Measurements from ENCODE around the gene KCND3.
"Not testable (repeated sequence)": the region's sequence is repeated elsewhere in the genome, so short reads cannot be mapped to it uniquely, and the experiment has no call there.

Gene KCND3

GRCh38 chr1:111802110-111802509 lies 187.4 kb downstream of the KCND3 start:
- no peak for DNase-seq

- no peak for DNase-seq
Observed at GRCh38 chr1:111801071-111801850, 188.2 kb downstream of the KCND3 start.

- not testable (repeated sequence) for DNase-seq
Observed at GRCh38 chr1:111799722-111800121, 189.7 kb downstream of the KCND3 start.

GRCh38 chr1:111798580-111798979 lies 190.9 kb downstream of the KCND3 start:
- no peak for DNase-seq

GRCh38 chr1:111795401-111795800 lies 194.1 kb downstream of the KCND3 start:
- no peak for DNase-seq

- DNase-seq: no peak
Observed at GRCh38 chr1:111793923-111794322, 195.5 kb downstream of the KCND3 start.

- DNase-seq: no peak
Observed at GRCh38 chr1:111792249-111792648, 197.2 kb downstream of the KCND3 start.

- no peak for DNase-seq
Observed at GRCh38 chr1:111791776-111792175, 197.7 kb downstream of the KCND3 start.

- DNase-seq: no peak
Observed at GRCh38 chr1:111789666-111790316, 199.7 kb downstream of the KCND3 start.

- no peak for DNase-seq
Observed at GRCh38 chr1:111789142-111789541, 200.3 kb downstream of the KCND3 start.

- DNase-seq: no peak
Observed at GRCh38 chr1:111786669-111787207, 202.7 kb downstream of the KCND3 start.

- DNase-seq: no peak
Observed at GRCh38 chr1:111784273-111784901, 205.1 kb downstream of the KCND3 start.

- no peak for DNase-seq
Observed at GRCh38 chr1:111779546-111779945, 209.9 kb downstream of the KCND3 start.

- no peak for DNase-seq
Observed at GRCh38 chr1:111778541-111779051, 210.9 kb downstream of the KCND3 start.

- no peak for DNase-seq
Observed at GRCh38 chr1:111778066-111778465, 211.4 kb downstream of the KCND3 start.

GRCh38 chr1:111777301-111777700 lies 212.2 kb downstream of the KCND3 start:
- no peak for DNase-seq

- DNase-seq: no peak
Observed at GRCh38 chr1:111776861-111777260, 212.6 kb downstream of the KCND3 start.

GRCh38 chr1:111776391-111776790 lies 213.1 kb downstream of the KCND3 start:
- no peak for DNase-seq

- no peak for DNase-seq
Observed at GRCh38 chr1:111775966-111776365, 213.5 kb downstream of the KCND3 start.

GRCh38 chr1:111770916-111771315 lies 218.6 kb downstream of the KCND3 start:
- DNase-seq: no peak

GRCh38 chr1:111769517-111770146 lies 219.8 kb downstream of the KCND3 start:
- DNase-seq: peak; percentile 55 to 68

- DNase-seq: no peak
Observed at GRCh38 chr1:111768625-111769024, 220.8 kb downstream of the KCND3 start.

- DNase-seq: no peak
Observed at GRCh38 chr1:111768023-111768422, 221.4 kb downstream of the KCND3 start.

Measured in inflammatory macrophage treated with lipopolysaccharide for 1 hour (primary cell).